ENCODE measurements around the gene ACACB.

DNA sequence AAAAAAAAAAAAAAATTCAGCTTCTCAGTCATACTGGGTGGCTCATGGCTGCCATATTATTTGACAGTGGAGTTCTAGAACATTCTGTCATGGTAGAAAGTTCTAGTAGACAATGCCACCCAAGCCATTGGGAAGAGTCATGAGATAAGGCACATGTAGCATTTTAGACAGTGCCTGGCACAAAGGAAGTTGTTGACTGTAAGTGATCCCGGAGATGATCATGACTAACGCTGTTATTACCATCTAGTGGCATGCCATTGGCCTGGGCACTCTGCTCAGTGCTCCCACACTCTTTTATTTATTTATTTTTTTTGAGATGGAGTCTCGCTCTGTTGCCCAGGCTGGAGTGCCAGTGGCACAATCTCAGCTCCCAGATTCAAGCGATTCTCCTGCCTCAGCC, 112.3 kb downstream of the ACACB start:
- TF ChIP-seq, protein P1, sequence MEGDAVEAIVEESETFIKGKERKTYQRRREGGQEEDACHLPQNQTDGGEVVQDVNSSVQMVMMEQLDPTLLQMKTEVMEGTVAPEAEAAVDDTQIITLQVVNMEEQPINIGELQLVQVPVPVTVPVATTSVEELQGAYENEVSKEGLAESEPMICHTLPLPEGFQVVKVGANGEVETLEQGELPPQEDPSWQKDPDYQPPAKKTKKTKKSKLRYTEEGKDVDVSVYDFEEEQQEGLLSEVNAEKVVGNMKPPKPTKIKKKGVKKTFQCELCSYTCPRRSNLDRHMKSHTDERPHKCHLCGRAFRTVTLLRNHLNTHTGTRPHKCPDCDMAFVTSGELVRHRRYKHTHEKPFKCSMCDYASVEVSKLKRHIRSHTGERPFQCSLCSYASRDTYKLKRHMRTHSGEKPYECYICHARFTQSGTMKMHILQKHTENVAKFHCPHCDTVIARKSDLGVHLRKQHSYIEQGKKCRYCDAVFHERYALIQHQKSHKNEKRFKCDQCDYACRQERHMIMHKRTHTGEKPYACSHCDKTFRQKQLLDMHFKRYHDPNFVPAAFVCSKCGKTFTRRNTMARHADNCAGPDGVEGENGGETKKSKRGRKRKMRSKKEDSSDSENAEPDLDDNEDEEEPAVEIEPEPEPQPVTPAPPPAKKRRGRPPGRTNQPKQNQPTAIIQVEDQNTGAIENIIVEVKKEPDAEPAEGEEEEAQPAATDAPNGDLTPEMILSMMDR (IDR thresholded peaks at IDR 0.05; ENCODE audit: extremely low read depth in 1 of 2, insufficient read depth in 1 of 2, low read depth in 1 of 2, low read length in 2 of 2) = no peak
- TF ChIP-seq EZH2 (IDR thresholded peaks at IDR 0.05; ENCODE audit: borderline replicate concordance, low read depth, low read length, severe bottlenecking) (no peak), POLR2A (IDR thresholded peaks at IDR 0.05; ENCODE audit: low read depth, low read length) (no peak), POLR2AphosphoS5 (IDR thresholded peaks at IDR 0.05; ENCODE audit: insufficient read depth, low read depth, low read length) (no peak)
- TF ChIP-seq, protein P2, sequence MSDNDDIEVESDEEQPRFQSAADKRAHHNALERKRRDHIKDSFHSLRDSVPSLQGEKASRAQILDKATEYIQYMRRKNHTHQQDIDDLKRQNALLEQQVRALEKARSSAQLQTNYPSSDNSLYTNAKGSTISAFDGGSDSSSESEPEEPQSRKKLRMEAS (IDR thresholded peaks at IDR 0.05; ENCODE audit: insufficient read depth, insufficient read length) = no peak

Measured in endothelial cell of umbilical vein (primary cell).